Upper lobe of left lung (tissue), 6 donors: Measurements from ENCODE around the gene ANK3. TPM values are rescaled to one million over a fixed set of nuclear protein-coding genes. Genes with fewer than 3 reads are reported as not detected.

Experiments
- ATAC-seq, 2 donors: fragments of 200-7000 bp; cut with Tn5 transposase; one replicate each; pipeline ENCODE4 v1.9.1; 2022; ENCODE audit warnings: mild to moderate bottlenecking in 2 of 2, moderate library complexity in 2 of 2; ENCODE audit not compliant: low FRiP score in 2 of 2
- DNase-seq, 2 donors: peaks; one replicate each; pipeline ENCODE4 v3.0.0-alpha.2; 2019 to 2020
- H3K27ac ChIP-seq, 4 donors: fragments of 200-600 bp; sonication (generic); one replicate each; pipeline ENCODE4 v1.5.1; 2016 to 2019
- H3K27me3 ChIP-seq, 4 donors: fragments of 200-600 bp; sonication (generic); one replicate each; pipeline ENCODE4 v1.5.1; 2017 to 2019
- H3K36me3 ChIP-seq, 4 donors: fragments of 200-600 bp; sonication (generic); one replicate each; pipeline ENCODE4 v1.5.1; 2016 to 2019
- H3K4me1 ChIP-seq, 4 donors: fragments of 200-600 bp; sonication (generic); one replicate each; pipeline ENCODE4 v1.5.1; 2018 to 2019
- H3K4me3 ChIP-seq, 4 donors: fragments of 200-600 bp; sonication (generic); one replicate each; pipeline ENCODE4 v1.5.1; 2017 to 2019; ENCODE audit warnings: mild to moderate bottlenecking in 2 of 4, moderate library complexity in 1 of 4
- H3K9me3 ChIP-seq, 4 donors: fragments of 200-600 bp; sonication (generic); one replicate each; pipeline ENCODE4 v1.5.1; 2018 to 2019
- CTCF ChIP-seq, 6 experiments: fragments of 450-650 bp in 4 of 6; fragments of 200-600 bp in 2 of 6; sonication (generic) in 2 of 6; IDR thresholded peaks; one replicate each; pipeline ENCODE4 v1.5.1; 2016 to 2019; ENCODE audit warnings: antibody characterized with exemption in 6 of 6
- EP300 ChIP-seq, 4 donors: sonication (generic); formaldehyde crosslinking; IDR thresholded peaks; one replicate each; pipeline ENCODE4 v1.5.1; 2017; ENCODE audit warnings: antibody characterized with exemption in 4 of 4, control low read depth in 2 of 4
- POLR2A ChIP-seq, 4 donors: fragments of 450-650 bp; IDR thresholded peaks; one replicate each; pipeline ENCODE4 v1.5.1; 2016 to 2017; ENCODE audit warnings: antibody characterized with exemption in 4 of 4, mild to moderate bottlenecking in 2 of 4
- POLR2AphosphoS5 ChIP-seq, 2 donors: sonication (generic); formaldehyde crosslinking; IDR thresholded peaks; one replicate each; pipeline ENCODE4 v1.5.1; 2017; ENCODE audit warnings: antibody characterized with exemption in 2 of 2
- WGBS, 2 donors: methylation state at CpG; one replicate each; pipeline ENCODE4 v1.1.5; 2017 to 2018; 5-methylcytosine and 5-hydroxymethylcytosine counted together
- total RNA-seq, 6 donors: library from RNA; depleted of rRNA in 4 of 6; stranded (reverse); fragments of >200 nt in 4 of 6; gene quantifications; one replicate each; pipeline versions ENCODE4 v1.1.0 to v1.2.1, GENCODE V29; 2016 to 2021
- donor health status: DM: no; HTN: no; CAD: no; lungs with moderate emphysema.
- donor health status: DM: no; HTN: yes; CAD: no; lungs with severe emphysema.

The ANK3 gene
- total RNA-seq, 6 donors from 2014 or later = 43.9 to 193 (median 98.5) TPM

- Histone ChIP-seq H3K9me3 (no peaks in the 10 kb centered on the region), H3K27me3 (no peaks in the 10 kb centered on the region), H3K4me3 (no peak overlapping the region), H3K36me3 (no peaks in the 10 kb centered on the region), H3K4me1 (no peaks in the 10 kb centered on the region), H3K27ac (no peak overlapping the region)
- no peak for TF ChIP-seq CTCF (IDR thresholded peaks at IDR 0.05)
- TF ChIP-seq POLR2AphosphoS5 (IDR thresholded peaks at IDR 0.05) = no peak
- no peak for TF ChIP-seq EP300 (IDR thresholded peaks at IDR 0.05)
- TF ChIP-seq POLR2A (IDR thresholded peaks at IDR 0.05) = no peak
- WGBS, 2 donors = 88% methylated on average over 5 of the region's 5 CpGs
- ATAC-seq = no peak
- DNase-seq = no peak
Measured at GRCh38 chr10:60375293-60376004, 14.2 kb downstream of the ANK3 start.

GRCh38 chr10:60374836-60375235 is 14.8 kb downstream of the ANK3 start:
- ATAC-seq (no peak), DNase-seq (no peak)
- H3K9me3 ChIP-seq = no peaks in the 10 kb centered on the region
- no peaks in the 10 kb centered on the region for H3K27me3 ChIP-seq
- TF ChIP-seq POLR2AphosphoS5 (IDR thresholded peaks at IDR 0.05) (no peak), POLR2A (IDR thresholded peaks at IDR 0.05) (no peak)
- no peaks in the 10 kb centered on the region for H3K36me3 ChIP-seq
- no peak overlapping the region for H3K27ac ChIP-seq
- 82 to 83% methylated on average over 3 of the region's 3 CpGs for WGBS, 2 donors
- no peaks in the 10 kb centered on the region for H3K4me1 ChIP-seq
- H3K4me3 ChIP-seq = no peak overlapping the region

GRCh38 chr10:60372436-60372835 is 17.2 kb downstream of the ANK3 start:
- WGBS, 2 donors = 93% methylated on average over 4 of the region's 4 CpGs
- H3K4me3 ChIP-seq = no peak overlapping the region
- H3K27ac ChIP-seq = no peak overlapping the region
- no peaks in the 10 kb centered on the region for H3K4me1 ChIP-seq
- H3K9me3 ChIP-seq = no peaks in the 10 kb centered on the region
- ATAC-seq (no peak), DNase-seq (no peak)
- H3K36me3 ChIP-seq = no peaks in the 10 kb centered on the region
- no peak for TF ChIP-seq POLR2AphosphoS5 (IDR thresholded peaks at IDR 0.05)
- TF ChIP-seq CTCF (IDR thresholded peaks at IDR 0.05) = no peak
- no peak for TF ChIP-seq POLR2A (IDR thresholded peaks at IDR 0.05)
- TF ChIP-seq EP300 (IDR thresholded peaks at IDR 0.05) = no peak
- no peaks in the 10 kb centered on the region for H3K27me3 ChIP-seq

GRCh38 chr10:60369547-60369930 is 20.1 kb downstream of the ANK3 start:
- WGBS, 2 donors = 39 to 43% methylated on average over 2 of the region's 2 CpGs

More at GRCh38 chr10:60369547-60369930, 20.1 kb downstream of the ANK3 start:
- Histone ChIP-seq H3K4me1 (no peaks in the 10 kb centered on the region), H3K4me3 (no peak overlapping the region), H3K27ac (no peak overlapping the region), H3K9me3 (no peaks in the 10 kb centered on the region), H3K36me3 (no peaks in the 10 kb centered on the region), H3K27me3 (no peaks in the 10 kb centered on the region)
- TF ChIP-seq POLR2A (IDR thresholded peaks at IDR 0.05) (no peak), POLR2AphosphoS5 (IDR thresholded peaks at IDR 0.05) (no peak), EP300 (IDR thresholded peaks at IDR 0.05) (no peak), CTCF (IDR thresholded peaks at IDR 0.05) (no peak)
- DNase-seq = no peak
- ATAC-seq = no peak
